NCI-H2196 (cell line): Measurements from ENCODE around the gene KCNAB1.
"Not testable (repeated sequence)": the region's sequence is repeated elsewhere in the genome, so short reads cannot be mapped to it uniquely, and the experiment has no call there.

Experiments used
- DNase-seq: peaks from one replicate; lab custom pipeline; 2025; ENCODE audit not compliant: unreplicated experiment; lab: John Stamatoyannopoulos, UW

KCNAB1 gene

DNA sequence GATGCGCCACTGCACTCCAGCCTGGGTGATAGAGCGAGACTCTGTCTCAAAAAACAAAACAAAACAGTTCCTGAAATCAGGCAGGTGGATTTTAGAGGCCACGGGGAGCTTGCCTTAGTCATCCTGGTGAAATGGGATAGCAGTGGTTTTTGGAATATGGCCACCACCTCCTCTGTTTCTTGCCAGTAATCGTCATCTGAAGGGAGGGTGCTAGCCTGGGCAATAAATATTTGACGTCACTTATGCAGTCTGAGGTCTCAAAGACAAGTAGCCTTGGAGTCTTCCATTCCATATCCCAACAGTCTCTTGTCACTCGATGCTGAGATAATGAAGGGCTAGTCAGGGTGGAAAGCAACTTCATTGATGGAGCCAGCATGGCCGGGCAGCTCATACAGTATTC, 55.2 kb downstream of the KCNAB1 start:
- DNase-seq = peak; percentile 44

DNA sequence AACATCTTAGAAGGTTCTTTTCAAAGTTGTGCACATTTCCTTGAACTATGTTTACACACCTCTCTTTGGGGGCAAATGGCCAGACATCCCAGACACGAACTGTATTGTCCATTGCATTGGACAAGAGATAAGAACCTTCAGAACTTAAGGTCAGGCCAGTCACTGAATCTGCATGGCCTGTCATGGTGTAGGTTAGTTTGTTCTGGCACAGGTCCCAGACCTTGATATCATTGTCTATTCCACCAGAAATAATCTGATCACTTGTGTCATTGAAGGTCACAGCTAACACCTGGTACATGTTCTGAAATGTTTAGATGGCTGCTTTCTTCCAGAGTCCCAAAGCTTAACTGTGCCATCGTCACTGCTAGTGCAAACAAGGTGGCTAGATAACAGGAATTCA, 55.7 kb downstream of the KCNAB1 start:
- peak; percentile 37 for DNase-seq

DNA sequence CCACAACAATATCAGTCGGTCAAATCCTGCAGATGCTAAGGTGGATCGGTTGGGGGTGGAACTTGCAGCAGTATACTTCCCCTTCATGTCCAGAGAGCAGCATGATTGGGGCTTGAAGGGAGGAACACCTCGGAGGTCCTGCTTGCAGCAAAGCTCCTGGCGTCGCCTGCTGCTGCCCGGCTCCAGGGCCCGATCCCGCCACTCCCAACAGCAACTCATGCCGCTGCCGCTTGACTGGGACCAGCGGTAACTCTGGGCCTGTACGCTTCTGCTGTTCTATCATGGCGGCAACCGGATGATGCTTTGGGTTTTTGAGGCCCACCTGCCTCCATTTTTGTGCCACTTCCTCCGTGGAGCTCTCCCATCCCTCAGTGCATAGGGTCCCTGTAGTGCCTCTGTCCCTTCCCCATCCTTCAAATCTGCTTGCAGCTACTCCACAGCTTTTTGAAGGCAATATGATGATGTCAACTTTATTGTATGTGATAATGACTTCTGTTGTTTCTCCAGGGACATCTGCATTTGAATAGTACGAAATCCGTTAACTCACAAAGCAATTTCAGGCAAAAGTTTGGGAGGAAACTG, 56.3 kb downstream of the KCNAB1 start:
- DNase-seq = no peak

DNA sequence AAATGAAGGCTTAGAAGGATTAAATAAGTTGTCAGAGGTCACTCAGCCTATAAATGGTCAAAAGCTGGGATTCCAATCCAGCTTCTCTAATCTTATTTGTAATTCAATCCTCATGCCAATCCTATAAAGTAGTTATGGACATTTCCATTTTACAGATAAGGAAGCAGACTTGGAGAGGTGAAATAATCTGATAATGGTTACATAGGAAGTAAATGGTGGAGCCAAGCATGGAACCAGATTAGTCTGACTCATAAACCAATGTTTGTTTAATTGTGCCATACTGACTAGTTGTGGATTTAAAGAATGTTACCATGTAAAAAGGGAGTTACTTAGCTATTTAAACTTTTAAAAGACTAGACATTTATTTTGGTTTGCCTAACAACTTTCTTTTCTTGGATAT, 59.7 kb downstream of the KCNAB1 start:
- DNase-seq = no peak

DNA sequence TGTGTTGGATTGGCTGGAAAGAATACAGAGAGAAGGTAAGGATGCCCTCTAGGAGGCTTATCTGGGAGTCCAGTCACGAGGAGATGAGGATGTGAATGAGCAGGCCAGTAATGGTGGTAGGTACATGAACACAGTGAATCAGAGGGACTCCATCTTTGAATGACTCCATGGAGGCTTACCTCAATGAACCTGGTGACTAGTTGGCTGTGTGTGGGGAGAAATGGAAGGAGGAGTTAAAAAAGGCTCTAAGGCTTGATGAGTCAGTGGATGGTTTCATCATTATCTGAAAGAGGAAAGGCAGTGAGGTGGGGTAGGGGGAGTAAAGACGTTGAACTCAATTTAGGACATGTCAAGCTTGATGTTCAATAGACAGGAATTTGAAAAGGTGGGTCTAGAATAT, 61.1 kb downstream of the KCNAB1 start:
- no peak for DNase-seq

DNA sequence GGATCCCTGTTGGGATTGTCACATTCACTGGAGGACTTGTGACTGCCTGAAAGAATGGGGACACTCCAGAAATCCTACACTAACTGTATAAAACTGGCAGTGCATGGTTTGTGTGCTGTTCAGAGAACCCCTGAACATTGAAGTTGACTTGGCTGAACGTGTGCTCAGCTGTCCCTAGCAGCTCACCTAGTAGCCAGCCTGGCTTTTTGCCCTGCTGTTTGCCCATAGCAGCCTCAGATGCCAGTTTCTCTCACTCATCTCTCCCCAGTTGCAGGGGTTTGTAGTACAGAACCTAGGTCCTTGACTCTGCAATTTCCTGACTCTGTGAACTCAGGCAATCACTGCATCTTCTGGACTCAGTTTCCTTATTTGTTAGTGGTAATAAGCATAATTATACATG, 63.0 kb downstream of the KCNAB1 start:
- no peak for DNase-seq

DNA sequence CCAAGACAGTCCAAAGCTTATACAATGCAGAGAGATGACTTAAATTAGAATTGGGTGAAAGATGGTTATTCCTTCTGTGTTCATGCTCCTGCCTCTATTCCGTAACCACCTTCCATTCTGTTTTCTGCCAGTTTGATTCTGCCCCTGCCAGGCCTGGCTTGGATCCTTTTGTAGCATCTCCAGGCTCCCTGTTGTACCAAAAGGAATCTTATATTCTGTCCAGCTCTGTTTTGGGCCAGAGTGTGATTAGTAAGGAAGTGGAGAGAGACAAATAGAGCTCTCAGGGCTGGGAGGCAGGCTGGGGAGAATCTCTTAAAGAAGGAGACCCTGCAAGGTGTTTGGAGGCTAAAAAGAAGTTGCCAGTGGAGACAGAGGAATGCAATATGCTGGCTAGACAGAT, 63.8 kb downstream of the KCNAB1 start:
- no peak for DNase-seq

DNA sequence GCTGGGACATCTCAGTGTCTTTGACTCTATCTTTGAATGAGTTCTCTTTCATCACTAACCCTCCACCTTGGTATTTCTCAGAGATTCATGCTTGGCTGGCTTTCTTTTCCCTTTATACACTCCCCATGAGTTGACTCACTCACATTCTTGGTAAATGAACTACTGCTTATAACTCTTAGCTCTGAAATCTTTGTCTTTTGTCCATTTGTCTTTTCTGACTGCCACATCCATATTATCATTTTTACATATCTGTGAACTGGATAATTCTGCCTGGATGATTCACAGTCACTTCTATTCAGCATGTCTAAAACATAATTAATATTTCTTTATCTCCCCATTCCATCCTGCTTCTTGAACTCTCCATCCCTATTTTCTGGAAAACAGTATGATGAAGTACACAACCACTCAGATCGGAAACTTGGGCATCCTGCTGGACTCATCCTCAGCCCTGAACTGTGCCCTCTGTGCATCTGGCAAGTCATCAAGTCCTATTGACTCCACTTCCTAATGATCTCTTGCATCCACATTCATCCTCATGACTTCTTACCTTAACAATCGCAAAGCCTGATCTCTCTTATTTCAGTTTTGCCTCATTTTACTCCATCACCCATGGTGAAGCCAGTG, 66.9 kb downstream of the KCNAB1 start:
- DNase-seq = no peak

DNA sequence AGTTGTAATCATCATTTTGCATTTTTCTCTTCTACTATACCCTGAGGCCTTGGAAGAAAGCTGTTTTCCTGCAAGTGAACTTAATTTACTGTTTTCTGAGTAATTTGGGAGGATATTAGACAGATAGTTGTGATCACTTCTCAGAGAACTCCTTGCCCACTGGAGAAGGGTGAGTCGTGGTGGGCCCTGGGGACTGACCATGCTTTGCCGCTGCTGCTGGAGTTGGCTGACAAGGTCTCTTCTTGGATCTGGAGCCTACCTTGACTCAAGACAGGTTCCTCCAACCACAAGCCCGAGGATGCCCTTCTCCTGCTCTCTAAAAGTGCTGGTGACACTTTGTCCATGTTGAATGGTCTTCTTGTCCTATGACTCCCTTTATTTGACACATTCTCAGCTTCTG, 68.4 kb downstream of the KCNAB1 start:
- DNase-seq = no peak

DNA sequence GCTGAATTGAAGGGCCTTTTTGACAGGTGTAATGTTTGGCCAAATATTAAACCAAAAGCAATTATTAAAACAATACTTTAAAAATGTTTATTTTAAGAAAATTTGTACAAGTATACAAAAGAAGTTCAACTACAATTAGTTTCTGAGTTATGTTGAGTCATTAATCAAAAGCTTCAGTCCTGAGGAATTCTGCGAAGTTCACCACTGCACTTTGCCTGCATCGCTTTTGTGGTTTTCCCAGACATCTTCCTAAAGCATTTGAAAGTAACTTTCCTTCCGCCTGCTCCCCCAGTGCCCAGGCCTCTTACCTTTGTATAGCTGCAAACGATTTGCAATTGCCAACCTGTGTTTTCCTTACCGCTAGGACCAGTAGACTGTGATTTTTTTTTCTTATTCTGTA, 69.5 kb downstream of the KCNAB1 start:
- no peak for DNase-seq

DNA sequence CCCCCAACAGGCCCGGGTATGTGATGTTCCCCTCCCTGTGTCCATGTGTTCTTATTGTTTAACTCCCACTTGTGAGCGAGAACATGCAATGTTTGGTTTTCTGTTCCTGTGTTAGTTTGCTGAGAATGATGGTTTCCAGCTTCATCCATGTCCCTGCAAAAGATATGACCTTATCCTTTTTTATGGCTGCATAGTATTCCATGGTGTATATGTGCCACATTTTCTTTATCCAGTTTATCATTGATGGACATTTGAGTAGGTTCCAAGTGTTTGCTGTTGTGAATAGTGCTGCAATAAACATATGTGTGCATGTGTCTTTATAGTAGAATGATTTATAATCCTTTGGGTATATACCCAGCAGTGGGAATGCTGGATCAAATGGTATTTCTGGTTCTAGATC, 74.6 kb downstream of the KCNAB1 start:
- not testable (repeated sequence) for DNase-seq

DNA sequence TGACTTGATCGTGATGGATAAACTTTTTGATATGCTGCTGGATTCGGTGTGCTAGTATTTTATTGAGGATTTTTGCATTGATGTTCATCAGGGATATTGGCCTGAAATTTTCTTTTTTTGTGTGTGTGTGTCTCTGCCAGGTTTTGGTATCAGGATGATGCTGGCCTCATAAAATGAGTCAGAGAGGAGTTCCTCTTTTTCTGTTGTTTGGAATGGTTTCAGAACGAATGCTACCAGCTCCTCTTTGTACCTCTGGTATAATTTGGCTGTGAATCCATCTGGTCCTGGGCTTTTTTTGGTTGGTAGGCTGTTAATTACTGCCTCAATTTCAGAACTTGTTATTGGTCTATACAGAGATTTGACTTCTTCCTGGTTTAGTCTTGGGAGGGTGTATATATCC, 76.8 kb downstream of the KCNAB1 start:
- not testable (repeated sequence) for DNase-seq

DNA sequence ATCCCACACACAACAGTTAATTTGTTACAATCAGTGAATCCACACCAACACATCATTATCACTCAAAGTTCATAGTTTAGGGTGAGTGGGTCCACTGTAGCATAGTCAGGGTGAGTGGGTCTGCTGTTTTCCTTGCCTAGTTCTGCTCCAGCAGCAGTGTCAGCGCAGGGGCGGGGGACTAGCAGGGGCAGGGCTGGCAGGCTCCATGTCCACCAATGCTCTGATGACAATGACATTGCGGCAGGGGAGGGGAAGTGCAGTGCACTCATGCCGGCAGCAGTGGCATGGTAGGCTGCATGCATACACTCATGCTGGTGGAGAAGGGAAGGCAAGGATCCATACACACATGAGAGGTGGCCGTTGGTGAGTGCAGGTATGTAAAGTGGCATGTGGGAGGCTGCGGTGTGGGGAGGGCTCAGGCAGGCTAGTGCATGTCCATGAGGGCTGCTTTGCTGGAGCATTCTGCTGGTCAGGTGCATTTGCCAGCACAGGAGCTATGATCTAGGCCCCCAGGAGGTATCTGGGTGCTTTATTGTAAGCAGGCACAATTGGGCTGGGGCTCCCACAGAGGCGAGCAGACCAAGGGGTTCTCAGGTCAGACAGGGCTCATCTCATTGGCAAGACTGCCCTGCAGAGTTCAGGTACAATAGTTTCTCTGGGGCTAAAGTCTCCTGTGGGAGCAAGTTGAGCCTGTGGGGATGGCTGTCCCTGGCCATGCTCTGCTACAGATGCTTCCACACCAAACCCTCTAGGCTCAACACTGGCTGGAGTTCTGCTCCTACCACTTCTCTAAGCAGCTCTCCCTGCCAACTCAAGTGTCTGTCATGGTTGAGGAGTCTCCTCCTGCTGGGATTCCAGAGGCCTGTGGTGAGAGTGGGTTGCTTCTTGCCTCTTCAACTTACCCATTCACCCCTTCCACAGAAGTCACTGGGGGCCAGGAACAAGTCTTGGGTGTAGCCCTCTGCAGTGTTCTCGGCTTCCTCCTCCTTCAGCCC, 81.3 kb downstream of the KCNAB1 start:
- no peak for DNase-seq

DNA sequence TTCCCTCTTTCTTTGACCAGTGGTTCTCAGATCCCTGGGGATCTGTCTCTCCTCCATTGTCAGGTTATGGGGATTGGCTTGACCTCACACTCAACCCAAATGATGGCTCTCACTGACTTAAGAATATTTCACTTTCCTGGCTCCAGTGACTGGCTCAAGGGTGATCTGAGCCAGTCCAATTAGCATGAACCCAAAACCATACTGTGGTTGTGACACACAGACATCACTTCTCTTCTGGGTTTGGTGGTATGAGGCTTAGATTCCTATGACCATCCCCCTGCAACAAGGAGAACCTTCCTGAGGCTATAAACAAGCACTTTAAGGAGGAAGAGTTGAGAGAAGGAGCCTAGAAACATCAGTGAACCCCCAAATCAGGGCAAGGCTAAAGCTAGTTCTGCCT, 85.8 kb downstream of the KCNAB1 start:
- no peak for DNase-seq

DNA sequence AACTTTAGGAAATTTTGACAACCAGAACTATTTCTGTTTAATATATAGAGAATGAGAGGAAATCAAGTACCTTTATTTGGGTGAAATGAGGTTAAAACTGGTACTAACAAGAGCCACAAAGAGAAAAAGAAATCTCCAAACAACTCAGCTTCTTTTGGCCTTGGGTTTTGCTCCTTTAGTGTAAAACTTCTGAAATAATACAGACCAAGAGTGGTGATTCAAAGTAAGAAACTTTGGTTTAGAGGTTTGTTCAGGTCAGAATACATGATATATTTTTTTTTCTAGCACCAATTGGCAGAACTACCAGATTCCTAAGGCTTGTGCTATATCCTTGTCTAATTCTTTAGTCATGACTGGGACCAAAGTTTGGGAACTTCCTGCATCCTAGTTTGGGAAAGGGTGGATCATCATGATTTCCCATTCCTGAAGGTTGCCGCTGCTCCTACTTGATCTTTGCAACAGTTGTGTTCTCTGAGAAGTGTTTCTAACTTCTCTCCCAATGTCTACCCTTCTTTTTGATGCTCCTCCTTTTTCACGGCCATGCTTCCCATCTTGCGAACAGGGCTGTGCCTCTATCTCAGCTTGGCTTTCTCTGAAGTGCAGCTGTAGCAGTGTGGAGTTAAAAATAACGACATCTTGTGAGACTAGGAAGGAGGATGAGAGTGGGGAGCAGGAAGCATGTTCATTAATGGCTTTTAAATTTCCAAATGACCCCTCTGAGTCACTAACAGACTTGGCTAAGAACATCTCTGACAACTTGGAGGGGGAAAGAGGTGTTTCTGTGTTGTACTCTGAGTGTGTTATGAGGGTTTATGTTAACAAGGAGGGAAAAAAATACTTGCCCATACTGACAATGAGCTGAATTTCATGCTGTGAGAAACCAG, 87.7 kb downstream of the KCNAB1 start:
- DNase-seq = no peak

DNA sequence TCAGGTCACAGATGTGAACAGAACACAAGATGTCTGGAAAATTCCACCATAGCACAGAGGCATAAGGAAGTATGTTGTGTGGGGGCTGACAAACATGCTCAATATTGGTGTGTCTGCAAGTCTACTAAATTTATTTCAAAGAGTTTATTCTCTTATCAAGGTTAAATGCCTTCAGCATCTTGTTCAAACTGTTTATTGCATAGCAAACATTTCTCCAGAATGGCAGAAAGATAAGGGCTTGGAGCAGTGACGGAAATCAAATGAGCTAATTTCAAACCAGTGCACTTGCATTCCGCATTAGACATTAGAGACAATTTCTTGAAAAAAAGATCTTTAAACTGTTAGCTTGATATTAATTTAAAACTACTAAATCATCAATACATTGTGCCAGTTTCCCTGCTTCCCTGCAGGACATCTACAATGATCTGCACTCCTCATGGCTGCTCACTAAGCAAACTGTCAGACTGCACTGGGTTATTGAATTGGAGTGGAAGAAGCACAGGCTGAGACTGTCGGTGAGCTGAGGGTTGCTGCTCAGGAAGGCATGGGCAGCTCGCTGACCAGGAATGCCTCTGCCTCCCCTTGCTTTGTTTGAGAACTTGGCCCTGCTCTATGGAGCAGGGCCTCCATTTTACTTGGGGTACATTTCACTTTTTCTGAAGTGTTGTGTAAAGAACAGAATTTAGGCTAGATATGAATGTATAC, 89.4 kb downstream of the KCNAB1 start:
- DNase-seq = no peak

DNA sequence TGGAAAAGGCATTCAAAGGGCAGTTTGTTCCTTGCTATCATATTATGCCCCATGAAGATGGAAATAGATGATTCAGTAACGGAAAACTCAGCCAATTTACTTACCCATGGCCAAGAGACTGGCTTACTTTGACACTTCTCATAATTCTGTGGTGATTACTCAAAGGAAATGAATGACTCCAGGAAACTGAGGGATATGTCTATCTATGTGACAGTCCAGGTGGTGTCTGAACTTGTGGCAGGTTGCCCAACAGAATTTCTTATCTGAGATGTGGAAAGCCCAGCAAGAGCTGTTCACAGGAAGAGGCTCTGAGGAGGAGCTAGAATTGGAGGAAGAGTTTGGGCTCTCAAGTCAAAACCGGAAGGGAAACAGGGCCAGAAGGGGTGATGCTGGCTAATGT, 91.2 kb downstream of the KCNAB1 start:
- no peak for DNase-seq

DNA sequence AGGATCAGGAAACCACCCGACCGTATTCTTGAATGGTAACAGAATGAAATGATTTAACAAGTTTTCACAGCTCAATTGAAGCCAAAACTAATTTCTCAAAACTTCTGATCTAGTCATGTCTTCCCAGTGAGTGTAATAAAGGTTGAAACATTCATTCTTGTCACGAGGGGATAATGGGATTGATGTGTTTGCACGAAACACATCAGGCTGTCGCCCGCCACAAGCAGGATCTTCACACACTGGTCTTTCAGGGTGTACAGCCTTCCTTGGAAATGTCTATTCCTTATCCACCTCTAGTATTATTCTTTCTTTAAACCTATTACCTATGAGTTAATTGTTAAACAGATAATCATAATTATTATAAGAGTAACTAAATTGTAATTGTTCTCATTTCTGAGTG, 94.3 kb downstream of the KCNAB1 start:
- no peak for DNase-seq

DNA sequence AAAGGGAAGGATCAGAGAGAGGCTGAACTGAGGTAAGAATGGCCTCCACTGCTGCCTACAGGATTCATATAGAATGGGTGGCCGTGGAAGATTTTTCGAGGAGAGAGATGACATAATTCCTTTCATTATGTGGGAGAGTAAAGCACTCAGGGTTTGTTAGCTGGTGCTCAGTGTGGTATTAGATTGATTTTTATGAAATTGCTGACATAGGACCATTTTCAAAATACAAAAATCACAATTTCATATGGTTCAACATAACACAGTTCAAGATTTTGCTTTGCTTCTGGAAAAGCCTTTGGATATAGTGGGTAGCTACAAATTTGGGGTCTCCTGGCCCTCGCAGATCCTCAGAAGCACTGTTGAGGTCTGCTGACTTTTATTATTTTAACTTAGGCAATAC, 95.4 kb downstream of the KCNAB1 start:
- no peak for DNase-seq

DNA sequence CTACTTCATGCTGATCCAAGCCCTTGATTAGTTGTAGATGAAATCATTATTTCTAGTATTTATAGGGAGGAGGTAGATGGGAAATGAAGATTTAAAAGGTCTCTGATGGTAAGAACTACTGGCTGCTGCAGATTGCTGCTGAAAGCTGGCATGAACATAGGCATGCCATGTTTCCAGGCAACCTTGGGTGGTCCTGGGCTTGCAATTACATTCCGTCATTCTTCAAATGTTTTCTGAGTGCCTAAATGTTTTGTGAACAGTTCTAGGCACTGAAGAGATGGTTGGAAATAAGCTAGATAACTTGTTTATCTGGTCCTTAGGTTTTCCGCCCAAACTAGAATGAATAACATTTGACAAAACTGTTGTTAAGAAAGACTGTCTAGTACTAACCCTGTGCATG, 95.8 kb downstream of the KCNAB1 start:
- no peak for DNase-seq

DNA sequence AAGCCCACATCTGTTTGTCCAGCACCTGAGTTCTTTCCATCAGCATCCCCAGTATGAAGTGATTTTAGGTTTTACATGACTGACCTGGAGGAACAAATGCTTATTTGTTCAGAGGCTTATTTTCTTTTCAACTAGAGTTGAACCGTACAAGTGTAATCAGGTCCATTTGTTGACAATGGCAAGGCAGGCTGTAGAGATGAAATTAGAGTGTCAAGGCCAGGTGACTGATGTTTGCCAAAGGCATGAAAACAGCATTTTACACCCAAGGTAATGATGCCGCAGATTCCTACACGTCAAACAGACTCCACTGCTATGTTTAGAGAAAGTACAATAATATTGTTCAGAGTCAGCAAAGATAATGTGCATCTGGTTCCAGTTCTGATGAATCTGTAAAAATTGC, 96.5 kb downstream of the KCNAB1 start:
- DNase-seq = no peak
